ENCODE data around the gene RHPN2.
"Not testable (repeated sequence)": the region's sequence is repeated elsewhere in the genome, so short reads cannot be mapped to it uniquely, and the experiment has no call there.

RHPN2 gene

GRCh38 chr19:32997061-32997464 is 67.6 kb downstream of the RHPN2 start:
- H3K9ac ChIP-seq (ENCODE audit: low read length); H3K27me3 ChIP-seq (replicated peaks; ENCODE audit: control insufficient read depth, insufficient read depth, low read length); H3K4me1 ChIP-seq (ENCODE audit: control insufficient read depth, insufficient read depth, low read length); DNase-seq (ENCODE audit: low read depth); H3K36me3 ChIP-seq (ENCODE audit: control insufficient read depth, insufficient read depth, low read length, severe bottlenecking); H3K9me3 ChIP-seq (ENCODE audit: control insufficient read depth, low read length); H3K4me3 ChIP-seq (ENCODE audit: low read length): not testable (repeated sequence)

GRCh38 chr19:32995966-32996365 is 68.7 kb downstream of the RHPN2 start:
- H3K4me3 ChIP-seq (ENCODE audit: low read length); H3K4me1 ChIP-seq (ENCODE audit: control insufficient read depth, insufficient read depth, low read length); H3K27me3 ChIP-seq (replicated peaks; ENCODE audit: control insufficient read depth, insufficient read depth, low read length); DNase-seq (ENCODE audit: low read depth); H3K36me3 ChIP-seq (ENCODE audit: control insufficient read depth, insufficient read depth, low read length, severe bottlenecking); H3K9ac ChIP-seq (ENCODE audit: low read length); H3K9me3 ChIP-seq (ENCODE audit: control insufficient read depth, low read length): not testable (repeated sequence)

- Histone ChIP-seq H3K27me3 (replicated peaks; ENCODE audit: control insufficient read depth, insufficient read depth, low read length) (no peaks in the 10 kb centered on the region), H3K36me3 (ENCODE audit: control insufficient read depth, insufficient read depth, low read length, severe bottlenecking) (no peaks in the 10 kb centered on the region), H3K9me3 (ENCODE audit: control insufficient read depth, low read length) (no peaks in the 10 kb centered on the region), H3K4me1 (ENCODE audit: control insufficient read depth, insufficient read depth, low read length) (no peaks in the 10 kb centered on the region), H3K9ac (ENCODE audit: low read length) (no peak overlapping the region), H3K4me3 (ENCODE audit: low read length) (no peak overlapping the region)
- no peak for DNase-seq (ENCODE audit: low read depth)
Measured at GRCh38 chr19:32988724-32989123, 76.0 kb downstream of the RHPN2 start.

GRCh38 chr19:32988254-32988653 is 76.4 kb downstream of the RHPN2 start:
- DNase-seq (ENCODE audit: low read depth); H3K4me3 ChIP-seq (ENCODE audit: low read length); H3K27me3 ChIP-seq (replicated peaks; ENCODE audit: control insufficient read depth, insufficient read depth, low read length); H3K4me1 ChIP-seq (ENCODE audit: control insufficient read depth, insufficient read depth, low read length); H3K9me3 ChIP-seq (ENCODE audit: control insufficient read depth, low read length); H3K9ac ChIP-seq (ENCODE audit: low read length); H3K36me3 ChIP-seq (ENCODE audit: control insufficient read depth, insufficient read depth, low read length, severe bottlenecking): not testable (repeated sequence)

GRCh38 chr19:32982488-32982887 is 82.2 kb downstream of the RHPN2 start:
- H3K4me1 ChIP-seq (ENCODE audit: control insufficient read depth, insufficient read depth, low read length); H3K4me3 ChIP-seq (ENCODE audit: low read length); H3K36me3 ChIP-seq (ENCODE audit: control insufficient read depth, insufficient read depth, low read length, severe bottlenecking); H3K27me3 ChIP-seq (replicated peaks; ENCODE audit: control insufficient read depth, insufficient read depth, low read length); DNase-seq (ENCODE audit: low read depth); H3K9me3 ChIP-seq (ENCODE audit: control insufficient read depth, low read length); H3K9ac ChIP-seq (ENCODE audit: low read length): not testable (repeated sequence)

GRCh38 chr19:32979807-32980206 is 84.9 kb downstream of the RHPN2 start:
- not testable (repeated sequence) for DNase-seq (ENCODE audit: low read depth); H3K36me3 ChIP-seq (ENCODE audit: control insufficient read depth, insufficient read depth, low read length, severe bottlenecking); H3K27me3 ChIP-seq (replicated peaks; ENCODE audit: control insufficient read depth, insufficient read depth, low read length); H3K4me1 ChIP-seq (ENCODE audit: control insufficient read depth, insufficient read depth, low read length); H3K4me3 ChIP-seq (ENCODE audit: low read length); H3K9me3 ChIP-seq (ENCODE audit: control insufficient read depth, low read length); H3K9ac ChIP-seq (ENCODE audit: low read length)

- H3K4me1 ChIP-seq (ENCODE audit: control insufficient read depth, insufficient read depth, low read length); H3K9me3 ChIP-seq (ENCODE audit: control insufficient read depth, low read length); DNase-seq (ENCODE audit: low read depth); H3K27me3 ChIP-seq (replicated peaks; ENCODE audit: control insufficient read depth, insufficient read depth, low read length); H3K36me3 ChIP-seq (ENCODE audit: control insufficient read depth, insufficient read depth, low read length, severe bottlenecking); H3K4me3 ChIP-seq (ENCODE audit: low read length); H3K9ac ChIP-seq (ENCODE audit: low read length): not testable (repeated sequence)
Measured at GRCh38 chr19:32977813-32978212, 86.9 kb downstream of the RHPN2 start.

GRCh38 chr19:32977280-32977679 is 87.4 kb downstream of the RHPN2 start:
- no peaks in the 10 kb centered on the region for H3K4me1 ChIP-seq (ENCODE audit: control insufficient read depth, insufficient read depth, low read length)
- H3K9me3 ChIP-seq (ENCODE audit: control insufficient read depth, low read length), result no peaks in the 10 kb centered on the region
- H3K36me3 ChIP-seq (ENCODE audit: control insufficient read depth, insufficient read depth, low read length, severe bottlenecking), result no peaks in the 10 kb centered on the region
- no peak overlapping the region for H3K4me3 ChIP-seq (ENCODE audit: low read length)
- no peak for DNase-seq (ENCODE audit: low read depth)
- no peaks in the 10 kb centered on the region for H3K27me3 ChIP-seq (replicated peaks; ENCODE audit: control insufficient read depth, insufficient read depth, low read length)
- no peak overlapping the region for H3K9ac ChIP-seq (ENCODE audit: low read length)

- peak; percentile 83 for DNase-seq (ENCODE audit: low read depth)
- H3K4me1 ChIP-seq (ENCODE audit: control insufficient read depth, insufficient read depth, low read length), result no peaks in the 10 kb centered on the region
- H3K9ac ChIP-seq (ENCODE audit: low read length), result no peak overlapping the region
- H3K4me3 ChIP-seq (ENCODE audit: low read length), result no peak overlapping the region
- H3K27me3 ChIP-seq (replicated peaks; ENCODE audit: control insufficient read depth, insufficient read depth, low read length), result no peaks in the 10 kb centered on the region
- no peaks in the 10 kb centered on the region for H3K9me3 ChIP-seq (ENCODE audit: control insufficient read depth, low read length)
- H3K36me3 ChIP-seq (ENCODE audit: control insufficient read depth, insufficient read depth, low read length, severe bottlenecking), result no peaks in the 10 kb centered on the region
Measured at GRCh38 chr19:32976223-32976805, 88.4 kb downstream of the RHPN2 start.

- Histone ChIP-seq H3K9me3 (ENCODE audit: control insufficient read depth, low read length) (no peaks in the 10 kb centered on the region), H3K4me1 (ENCODE audit: control insufficient read depth, insufficient read depth, low read length) (peaks cover 7% of the 10 kb centered on the region), H3K9ac (ENCODE audit: low read length) (peak within 1 kb of the TSS; percentile 87), H3K36me3 (ENCODE audit: control insufficient read depth, insufficient read depth, low read length, severe bottlenecking) (no peaks in the 10 kb centered on the region), H3K27me3 (replicated peaks; ENCODE audit: control insufficient read depth, insufficient read depth, low read length) (no peaks in the 10 kb centered on the region), H3K4me3 (ENCODE audit: low read length) (peak within 1 kb of the TSS; percentile 90)
- DNase-seq (ENCODE audit: low read depth), result peak; percentile 100
Measured at GRCh38 chr19:32971715-32972540, 92.8 kb downstream of the RHPN2 start, which contains the start of the genes CEP89 and FAAP24. CEP89 (minus strand) TSS chr19:32971958; CDS start chr19:32971874, 84 bp downstream. FAAP24 (plus strand) TSS chr19:32972242; CDS start chr19:32973197, 955 bp downstream.

GRCh38 chr19:32971012-32971595 is 93.6 kb downstream of the RHPN2 start:
- H3K36me3 ChIP-seq (ENCODE audit: control insufficient read depth, insufficient read depth, low read length, severe bottlenecking), result no peaks in the 10 kb centered on the region
- H3K4me3 ChIP-seq (ENCODE audit: low read length), result peak overlapping the region; percentile 90
- no peaks in the 10 kb centered on the region for H3K27me3 ChIP-seq (replicated peaks; ENCODE audit: control insufficient read depth, insufficient read depth, low read length)
- no peaks in the 10 kb centered on the region for H3K9me3 ChIP-seq (ENCODE audit: control insufficient read depth, low read length)
- H3K4me1 ChIP-seq (ENCODE audit: control insufficient read depth, insufficient read depth, low read length), result peaks cover 7% of the 10 kb centered on the region
- DNase-seq (ENCODE audit: low read depth), result no peak
- H3K9ac ChIP-seq (ENCODE audit: low read length), result peak overlapping the region; percentile 87
